HUES48 (cell line): ENCODE measurements around the gene PIK3CB.
A peak's percentile ranks its signal among the peaks of the same experiment; 100 is the strongest.
"Not testable (repeated sequence)": the region's sequence is repeated elsewhere in the genome, so short reads cannot be mapped to it uniquely, and the experiment has no call there.

Experiments
- H3K27ac ChIP-seq: one replicate; pipeline ENCODE4 v1.7.0; 2013; ENCODE audit warnings: low read depth, low read length, inconsistent platforms
- H3K27me3 ChIP-seq: 2 replicates; pipeline ENCODE4 v1.6.1; 2013; ENCODE audit warnings: mild to moderate bottlenecking, low read length; ENCODE audit not compliant: control insufficient read depth, insufficient read depth
- H3K36me3 ChIP-seq: 2 replicates; pipeline ENCODE4 v1.6.1; 2013; ENCODE audit warnings: low read length; ENCODE audit not compliant: control insufficient read depth, insufficient read depth
- H3K4me1 ChIP-seq: 2 replicates; pipeline ENCODE4 v1.6.1; 2013; ENCODE audit warnings: mild to moderate bottlenecking, low read length; ENCODE audit not compliant: control insufficient read depth, insufficient read depth
- H3K4me3 ChIP-seq: 2 replicates; pipeline ENCODE4 v1.5.1; 2013; ENCODE audit warnings: mild to moderate bottlenecking, low read depth, low read length
- H3K9ac ChIP-seq: 2 replicates; pipeline ENCODE4 v1.6.1; 2013; ENCODE audit warnings: mild to moderate bottlenecking, low read depth, low read length, moderate library complexity
- H3K9me3 ChIP-seq: 2 replicates; pipeline ENCODE4 v1.6.1; 2013; ENCODE audit warnings: low read length; ENCODE audit not compliant: control insufficient read depth, insufficient read depth

The PIK3CB gene

GRCh38 chr3:138829097-138829496 lies 5.6 kb downstream of the PIK3CB start:
- no peaks in the 10 kb centered on the region for H3K27me3 ChIP-seq
- peaks cover 16% of the 10 kb centered on the region for H3K4me1 ChIP-seq
- no peaks in the 10 kb centered on the region for H3K9me3 ChIP-seq
- H3K27ac ChIP-seq, result no peak overlapping the region
- no peak overlapping the region for H3K4me3 ChIP-seq
- peaks cover 10% of the 10 kb centered on the region; the same call in 1 of the 2 replicates for H3K36me3 ChIP-seq
- H3K9ac ChIP-seq, result no peak overlapping the region

DNA sequence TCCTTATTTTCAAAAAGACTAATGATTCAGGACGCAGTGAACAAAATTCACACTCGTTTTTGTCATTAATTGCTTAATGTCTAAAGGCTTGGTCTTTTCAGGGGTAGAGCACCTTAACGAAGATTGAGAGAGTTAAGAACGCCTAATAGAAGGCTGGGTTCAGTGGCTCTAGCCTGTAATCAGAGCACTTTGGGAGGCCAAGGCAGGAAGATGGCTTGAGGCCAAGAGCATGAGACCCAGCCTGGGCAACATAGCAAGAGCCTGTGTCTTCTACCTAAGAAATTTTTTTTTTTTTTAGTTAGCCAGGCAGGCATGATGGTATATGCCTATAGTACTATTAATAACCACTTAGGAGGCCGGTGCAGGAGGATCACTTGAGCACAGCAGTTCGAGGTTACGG lies 7.5 kb downstream of the PIK3CB start:
- Histone ChIP-seq H3K36me3 (peaks cover 10% of the 10 kb centered on the region; the same call in 1 of the 2 replicates), H3K9me3 (no peaks in the 10 kb centered on the region), H3K4me3 (no peak overlapping the region), H3K27me3 (no peaks in the 10 kb centered on the region), H3K4me1 (peaks cover 13% of the 10 kb centered on the region), H3K27ac (no peak overlapping the region), H3K9ac (no peak overlapping the region)

DNA sequence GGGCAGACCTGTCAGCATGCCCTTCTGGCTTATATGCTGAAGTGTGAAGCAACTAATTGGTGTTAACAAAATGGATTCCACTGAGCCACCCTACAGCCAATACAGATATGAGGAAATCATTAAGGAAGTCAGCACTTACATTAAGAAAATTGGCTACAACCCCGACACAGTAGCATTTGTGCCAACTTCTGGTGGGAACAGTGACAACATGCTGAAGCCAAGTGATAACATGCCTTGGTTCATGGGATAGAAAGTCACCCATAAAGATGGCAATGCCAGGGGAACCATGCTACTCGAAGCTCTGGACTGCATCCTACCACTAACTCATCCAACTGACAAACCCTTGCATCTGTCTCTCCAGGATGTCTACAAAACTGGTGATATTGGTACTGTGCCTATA lies 9.4 kb downstream of the PIK3CB start:
- Histone ChIP-seq H3K4me3 (no peak overlapping the region), H3K4me1 (peaks cover 13% of the 10 kb centered on the region), H3K27me3 (no peaks in the 10 kb centered on the region), H3K27ac (peak overlapping the region; percentile 94), H3K9ac (no peak overlapping the region), H3K36me3 (peaks cover 10% of the 10 kb centered on the region; the same call in 1 of the 2 replicates), H3K9me3 (no peaks in the 10 kb centered on the region)

- Histone ChIP-seq H3K36me3 (peaks cover 10% of the 10 kb centered on the region; the same call in 1 of the 2 replicates), H3K4me1 (peaks cover 13% of the 10 kb centered on the region), H3K4me3 (peak overlapping the region; percentile 10; the same call in 1 of the 2 replicates), H3K9ac (no peak overlapping the region), H3K9me3 (no peaks in the 10 kb centered on the region), H3K27ac (peak overlapping the region; percentile 94), H3K27me3 (no peaks in the 10 kb centered on the region)
Measured at GRCh38 chr3:138824114-138824506, 10.6 kb downstream of the PIK3CB start.

DNA sequence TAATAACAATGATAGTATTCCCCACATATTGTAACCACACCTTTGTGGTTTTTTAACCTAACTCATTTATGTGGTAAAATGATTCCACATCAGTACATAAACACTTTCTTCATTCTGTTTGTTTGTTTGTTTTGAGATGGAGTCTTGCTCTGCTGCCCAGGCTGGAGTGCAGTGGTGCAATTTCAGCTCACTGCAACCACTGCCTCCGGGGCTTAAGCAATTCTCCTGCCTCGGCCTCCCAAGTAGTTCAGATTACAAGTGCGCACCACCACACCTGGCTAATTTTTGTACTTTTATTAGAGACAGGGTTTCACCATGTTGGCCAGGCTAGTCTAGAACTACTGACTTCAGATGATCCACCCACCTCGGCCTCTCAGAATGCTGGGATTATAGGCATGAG lies 14.3 kb downstream of the PIK3CB start:
- H3K27ac ChIP-seq, H3K4me3 ChIP-seq, H3K9ac ChIP-seq, H3K36me3 ChIP-seq, H3K9me3 ChIP-seq, H3K27me3 ChIP-seq: not testable (repeated sequence)
- peaks cover 13% of the 10 kb centered on the region for H3K4me1 ChIP-seq

GRCh38 chr3:138818185-138818860 lies 16.4 kb downstream of the PIK3CB start:
- H3K9me3 ChIP-seq, result no peaks in the 10 kb centered on the region
- H3K27me3 ChIP-seq, result no peaks in the 10 kb centered on the region
- no peaks in the 10 kb centered on the region for H3K4me1 ChIP-seq
- H3K27ac ChIP-seq, result no peak overlapping the region
- H3K9ac ChIP-seq, result no peak overlapping the region
- H3K4me3 ChIP-seq, result no peak overlapping the region
- no peaks in the 10 kb centered on the region for H3K36me3 ChIP-seq

GRCh38 chr3:138817695-138818094 lies 17.0 kb downstream of the PIK3CB start:
- Histone ChIP-seq H3K36me3 (no peaks in the 10 kb centered on the region), H3K9me3 (no peaks in the 10 kb centered on the region), H3K27me3 (no peaks in the 10 kb centered on the region), H3K4me3 (no peak overlapping the region), H3K9ac (no peak overlapping the region), H3K4me1 (no peaks in the 10 kb centered on the region), H3K27ac (no peak overlapping the region)

DNA sequence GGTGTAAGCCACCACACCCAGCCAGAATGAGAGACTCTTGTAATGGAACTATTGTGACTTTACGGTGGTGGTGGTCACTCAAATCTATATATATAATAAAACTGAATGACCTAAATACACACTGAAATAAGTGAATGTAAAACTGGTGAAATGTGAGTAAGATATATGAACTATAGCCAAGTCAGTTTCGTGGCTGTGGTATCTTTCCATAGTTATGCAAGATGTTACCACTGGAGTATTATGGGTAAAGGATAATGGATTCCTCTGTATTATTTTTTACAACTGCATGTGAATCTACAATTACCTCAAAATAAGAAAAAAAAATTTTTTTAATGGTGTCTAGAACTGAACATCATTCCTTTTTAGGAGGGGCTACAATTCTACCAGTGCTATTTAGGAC lies 21.9 kb downstream of the PIK3CB start:
- Histone ChIP-seq H3K36me3 (no peaks in the 10 kb centered on the region), H3K4me3 (no peak overlapping the region), H3K27me3 (no peaks in the 10 kb centered on the region), H3K27ac (no peak overlapping the region), H3K9ac (no peak overlapping the region), H3K9me3 (no peaks in the 10 kb centered on the region), H3K4me1 (no peaks in the 10 kb centered on the region)

GRCh38 chr3:138809500-138810256 lies 25.1 kb downstream of the PIK3CB start:
- H3K36me3 ChIP-seq, result no peaks in the 10 kb centered on the region
- H3K4me3 ChIP-seq, result no peak overlapping the region
- H3K27me3 ChIP-seq, result no peaks in the 10 kb centered on the region
- no peaks in the 10 kb centered on the region for H3K9me3 ChIP-seq
- H3K27ac ChIP-seq, result no peak overlapping the region
- no peaks in the 10 kb centered on the region for H3K4me1 ChIP-seq
- H3K9ac ChIP-seq, result no peak overlapping the region

- H3K36me3 ChIP-seq, result no peaks in the 10 kb centered on the region
- no peaks in the 10 kb centered on the region for H3K9me3 ChIP-seq
- no peak overlapping the region for H3K9ac ChIP-seq
- no peak overlapping the region for H3K27ac ChIP-seq
- no peak overlapping the region for H3K4me3 ChIP-seq
- no peaks in the 10 kb centered on the region for H3K4me1 ChIP-seq
- no peaks in the 10 kb centered on the region for H3K27me3 ChIP-seq
Measured at GRCh38 chr3:138806376-138807080, 28.2 kb downstream of the PIK3CB start.
